ENCODE data around the gene TNRC18. TPM values are rescaled to one million over a fixed set of nuclear protein-coding genes. Genes with fewer than 3 reads are reported as not detected.

Gene TNRC18
- total and polyA plus RNA-seq, 2 experiments from 2014 or later = 18.1 to 52.8 TPM

DNA sequence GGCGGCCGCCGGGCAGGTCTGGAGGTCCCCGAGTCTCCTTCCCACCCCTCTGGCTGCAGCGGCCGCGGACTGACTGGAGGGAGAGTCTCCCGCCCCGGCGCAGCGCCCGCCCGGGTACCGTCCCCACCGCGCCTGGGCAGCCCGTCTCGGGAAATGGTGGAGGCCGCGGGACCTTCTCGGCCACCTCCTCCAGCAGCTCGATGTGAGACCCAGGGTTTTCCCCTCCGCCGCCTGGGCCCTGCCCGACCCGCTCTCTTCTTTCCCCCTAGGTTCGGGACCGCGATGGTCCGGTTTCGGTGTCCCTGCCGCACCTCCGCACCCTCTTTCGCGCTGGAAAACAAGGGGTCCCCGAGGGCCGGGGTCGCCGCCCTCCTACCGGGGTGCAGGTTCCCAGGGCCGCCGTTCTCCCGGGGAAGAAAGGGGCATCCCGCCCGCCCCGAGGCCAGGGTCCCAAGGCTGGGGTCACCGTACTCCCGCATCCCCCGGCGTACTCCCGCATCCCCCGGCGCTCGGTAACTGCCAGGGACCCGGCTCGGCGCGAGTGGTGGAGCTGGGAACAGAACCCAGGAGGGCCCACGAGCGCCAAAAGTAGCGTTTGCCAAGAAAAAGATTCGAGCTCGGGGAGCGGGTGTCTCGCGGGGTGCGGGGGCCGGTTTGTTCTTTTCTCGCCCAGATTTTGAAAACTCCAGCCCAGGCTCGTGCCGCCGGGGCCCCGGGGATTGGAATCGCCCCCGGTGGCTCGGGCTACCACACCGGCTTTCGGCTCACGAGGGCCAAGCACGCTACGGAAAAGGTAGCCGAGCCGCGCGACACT is 3.4 kb downstream of the TNRC18 start:
- Histone ChIP-seq H3K27ac (peak overlapping the region; percentile 100), H4K20me1 (ENCODE audit: insufficient read depth, poor library complexity, severe bottlenecking) (peaks cover 61% of the 10 kb centered on the region), H3K9me2 (replicated peaks; ENCODE audit: insufficient read depth) (no peaks in the 10 kb centered on the region), H3K4me3 (peak overlapping the region; percentile 65), H3K79me2 (peaks cover 93% of the 10 kb centered on the region), H3K27me3 (no peaks in the 10 kb centered on the region), H3K4me1 (ENCODE audit: insufficient read depth) (peaks cover 24% of the 10 kb centered on the region), H3K9me3 (ENCODE audit: low read depth) (no peaks in the 10 kb centered on the region), H3K36me3 (replicated peaks; ENCODE audit: insufficient read depth, low read depth) (no peaks in the 10 kb centered on the region), H3K4me2 (peak overlapping the region; percentile 99), H2AFZ (no peak overlapping the region)
- TF ChIP-seq EZH2 (IDR thresholded peaks at IDR 0.05; ENCODE audit: borderline replicate concordance) = no peak
- TF ChIP-seq, protein P1, sequence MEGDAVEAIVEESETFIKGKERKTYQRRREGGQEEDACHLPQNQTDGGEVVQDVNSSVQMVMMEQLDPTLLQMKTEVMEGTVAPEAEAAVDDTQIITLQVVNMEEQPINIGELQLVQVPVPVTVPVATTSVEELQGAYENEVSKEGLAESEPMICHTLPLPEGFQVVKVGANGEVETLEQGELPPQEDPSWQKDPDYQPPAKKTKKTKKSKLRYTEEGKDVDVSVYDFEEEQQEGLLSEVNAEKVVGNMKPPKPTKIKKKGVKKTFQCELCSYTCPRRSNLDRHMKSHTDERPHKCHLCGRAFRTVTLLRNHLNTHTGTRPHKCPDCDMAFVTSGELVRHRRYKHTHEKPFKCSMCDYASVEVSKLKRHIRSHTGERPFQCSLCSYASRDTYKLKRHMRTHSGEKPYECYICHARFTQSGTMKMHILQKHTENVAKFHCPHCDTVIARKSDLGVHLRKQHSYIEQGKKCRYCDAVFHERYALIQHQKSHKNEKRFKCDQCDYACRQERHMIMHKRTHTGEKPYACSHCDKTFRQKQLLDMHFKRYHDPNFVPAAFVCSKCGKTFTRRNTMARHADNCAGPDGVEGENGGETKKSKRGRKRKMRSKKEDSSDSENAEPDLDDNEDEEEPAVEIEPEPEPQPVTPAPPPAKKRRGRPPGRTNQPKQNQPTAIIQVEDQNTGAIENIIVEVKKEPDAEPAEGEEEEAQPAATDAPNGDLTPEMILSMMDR (IDR thresholded peaks at IDR 0.05; ENCODE audit: poor library complexity) = no peak
- TF ChIP-seq EZH2phosphoT487 (IDR thresholded peaks at IDR 0.05; ENCODE audit: low read depth, severe bottlenecking, unreplicated experiment) = no peak
- WGBS (ENCODE audit: low lambda C conversion rate, missing lambda C conversion rate) = 1% methylated on average over 52 of the region's 85 CpGs
- no peak for DNase-seq (ENCODE audit: low spot score)

DNA sequence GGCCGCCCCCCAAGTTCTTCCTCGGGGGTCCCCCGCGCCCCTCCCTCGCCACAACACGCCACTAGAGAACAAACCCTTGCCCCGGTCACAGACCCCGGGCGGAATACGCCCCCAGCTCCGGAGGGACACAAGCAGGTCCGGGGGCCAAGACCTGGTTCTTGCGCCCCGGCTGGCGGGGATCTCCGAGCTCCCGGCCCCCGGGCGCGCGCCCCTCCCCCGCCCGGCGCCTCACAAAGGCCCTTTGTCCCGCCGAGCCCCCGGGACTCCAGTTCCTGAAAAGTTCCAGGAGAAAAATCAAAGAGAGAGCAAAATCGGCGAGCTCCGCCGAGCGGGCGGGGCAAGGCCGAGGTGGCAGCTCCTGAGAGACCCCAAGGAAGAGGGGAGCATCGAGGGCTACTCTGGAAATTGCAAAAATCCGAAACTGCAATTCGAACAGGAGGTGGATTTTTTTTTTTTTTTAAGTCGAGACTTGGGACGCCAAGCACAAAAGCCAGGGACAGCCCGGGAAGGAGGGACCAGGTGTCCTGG is 4.0 kb downstream of the TNRC18 start:
- H3K9me2 ChIP-seq (replicated peaks; ENCODE audit: insufficient read depth) = no peaks in the 10 kb centered on the region
- H3K79me2 ChIP-seq = peaks cover 93% of the 10 kb centered on the region
- peak overlapping the region; percentile 100 for H3K27ac ChIP-seq
- H3K27me3 ChIP-seq = no peaks in the 10 kb centered on the region
- TF ChIP-seq EZH2phosphoT487 (IDR thresholded peaks at IDR 0.05; ENCODE audit: low read depth, severe bottlenecking, unreplicated experiment) (no peak), EZH2 (IDR thresholded peaks at IDR 0.05; ENCODE audit: borderline replicate concordance) (no peak)
- TF ChIP-seq, protein P1 (IDR thresholded peaks at IDR 0.05; ENCODE audit: poor library complexity) = no peak
- peak overlapping the region; percentile 99 for H3K4me2 ChIP-seq
- H3K9me3 ChIP-seq (ENCODE audit: low read depth) = no peaks in the 10 kb centered on the region
- WGBS (ENCODE audit: low lambda C conversion rate, missing lambda C conversion rate) = 1% methylated on average over 27 of the region's 40 CpGs
- H3K4me1 ChIP-seq (ENCODE audit: insufficient read depth) = peaks cover 24% of the 10 kb centered on the region
- no peak for DNase-seq (ENCODE audit: low spot score)
- peaks cover 68% of the 10 kb centered on the region for H4K20me1 ChIP-seq (ENCODE audit: insufficient read depth, poor library complexity, severe bottlenecking)
- H2AFZ ChIP-seq = no peak overlapping the region
- H3K4me3 ChIP-seq = peak overlapping the region; percentile 65
- H3K36me3 ChIP-seq (replicated peaks; ENCODE audit: insufficient read depth, low read depth) = no peaks in the 10 kb centered on the region

DNA sequence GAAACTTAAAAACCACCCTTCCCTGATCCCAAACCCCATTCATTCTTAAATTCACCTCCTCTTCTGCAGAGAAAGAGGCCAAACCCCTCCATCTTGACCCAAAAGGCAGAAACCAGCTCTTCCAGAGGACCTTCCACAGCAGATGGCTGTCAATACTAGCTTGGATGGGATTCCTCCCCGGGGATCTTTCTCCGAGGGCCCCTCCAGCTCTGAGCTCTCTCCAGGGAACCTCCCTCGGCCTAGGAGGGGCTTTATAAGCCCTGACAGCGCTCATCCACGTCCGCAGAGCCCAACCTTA is 5.4 kb downstream of the TNRC18 start:
- TF ChIP-seq EZH2phosphoT487 (IDR thresholded peaks at IDR 0.05; ENCODE audit: low read depth, severe bottlenecking, unreplicated experiment) (no peak), EZH2 (IDR thresholded peaks at IDR 0.05; ENCODE audit: borderline replicate concordance) (no peak)
- TF ChIP-seq, protein P1 (IDR thresholded peaks at IDR 0.05; ENCODE audit: poor library complexity) = no peak
- DNase-seq (ENCODE audit: low spot score) = no peak
- Histone ChIP-seq H3K27ac (peak overlapping the region; percentile 100), H3K9me2 (replicated peaks; ENCODE audit: insufficient read depth) (no peaks in the 10 kb centered on the region), H3K79me2 (peaks cover 99% of the 10 kb centered on the region), H3K27me3 (no peaks in the 10 kb centered on the region), H3K4me1 (ENCODE audit: insufficient read depth) (peaks cover 24% of the 10 kb centered on the region), H3K9me3 (ENCODE audit: low read depth) (no peaks in the 10 kb centered on the region), H3K36me3 (replicated peaks; ENCODE audit: insufficient read depth, low read depth) (no peaks in the 10 kb centered on the region), H4K20me1 (ENCODE audit: insufficient read depth, poor library complexity, severe bottlenecking) (peaks cover 81% of the 10 kb centered on the region), H3K4me3 (peak overlapping the region; percentile 4), H2AFZ (no peak overlapping the region), H3K4me2 (peak overlapping the region; percentile 99)
- WGBS (ENCODE audit: low lambda C conversion rate, missing lambda C conversion rate) = 5% methylated on average over 6 of the region's 6 CpGs
